HS-5 (cell line): Measurements from ENCODE around the gene GLRX3.

Experiments
- DNase-seq: peaks from one replicate; pipeline ENCODE4 v3.0.0-alpha.2; 2012; ENCODE audit warnings: low read depth

Gene GLRX3

GRCh38 chr10:130137659-130138478 is 1.7 kb downstream of the GLRX3 start:
- no peak for DNase-seq

- DNase-seq = no peak
These were observed 2.3 kb downstream of the GLRX3 start for GRCh38 chr10:130138479-130138866.

DNA sequence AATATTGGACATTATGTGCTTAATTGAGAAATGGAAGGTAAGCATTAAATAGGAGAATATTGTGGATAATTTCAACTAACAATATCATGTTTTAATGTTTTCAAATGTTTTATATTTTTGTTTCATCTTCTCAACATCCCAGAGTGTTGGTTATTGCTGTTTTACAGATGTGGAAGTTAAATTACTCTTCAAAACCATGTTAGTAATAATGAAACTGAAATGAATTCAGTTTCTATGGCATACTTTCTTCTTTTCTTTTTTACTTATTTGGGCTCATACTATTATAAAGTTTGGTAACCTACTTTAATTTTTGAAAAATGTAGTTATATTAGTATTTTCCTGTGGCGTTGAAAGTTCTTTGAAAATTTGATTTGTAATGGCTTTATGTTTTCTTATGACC is 4.2 kb downstream of the GLRX3 start:
- DNase-seq = no peak

GRCh38 chr10:130141038-130141437 is 4.8 kb downstream of the GLRX3 start:
- no peak for DNase-seq

DNA sequence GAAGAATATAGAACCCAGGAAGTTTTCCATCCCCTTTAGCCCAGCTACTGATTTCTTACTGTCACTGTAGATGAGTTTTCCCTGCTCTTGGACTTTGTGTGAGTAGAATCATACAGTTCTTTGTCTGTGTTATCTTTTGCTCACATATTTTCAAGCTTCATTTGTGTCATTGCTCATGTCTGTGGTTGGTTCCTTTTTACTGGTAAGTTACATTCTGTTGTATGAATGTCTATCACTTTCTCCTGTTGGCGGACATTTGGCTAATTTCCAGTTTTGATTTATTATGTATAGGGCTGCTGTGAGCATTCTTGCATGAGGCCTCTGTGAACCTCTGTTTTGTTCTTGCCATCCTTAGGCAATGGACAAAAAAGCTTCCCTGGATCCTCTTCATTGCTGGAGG is 5.3 kb downstream of the GLRX3 start:
- no peak for DNase-seq

DNA sequence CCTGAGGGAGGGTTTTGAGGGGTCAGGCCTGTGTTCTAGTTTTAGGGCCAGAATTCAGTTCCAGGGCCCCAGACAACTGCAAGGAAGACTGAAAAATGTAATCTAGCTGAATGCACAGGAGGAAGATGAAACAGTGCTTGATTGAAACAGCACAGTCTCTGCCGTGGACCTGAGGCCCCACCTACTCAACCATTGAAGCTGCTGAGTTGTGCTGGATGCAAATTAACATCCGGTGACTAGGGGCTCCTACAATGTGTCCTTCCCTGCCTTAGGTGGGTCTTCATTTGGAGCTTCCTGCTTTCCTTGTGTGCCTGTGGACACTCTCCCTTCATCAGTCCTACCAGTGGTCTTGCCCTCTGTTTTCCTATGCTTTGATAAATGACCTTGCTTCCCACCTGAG is 5.7 kb downstream of the GLRX3 start:
- DNase-seq = no peak

- no peak for DNase-seq
These were observed 9.9 kb downstream of the GLRX3 start for GRCh38 chr10:130146042-130146441.

GRCh38 chr10:130159192-130159794 is 23.1 kb downstream of the GLRX3 start:
- DNase-seq = no peak

GRCh38 chr10:130160775-130161174 is 24.6 kb downstream of the GLRX3 start:
- DNase-seq = no peak

- no peak for DNase-seq
These were observed 25.1 kb downstream of the GLRX3 start for GRCh38 chr10:130161331-130161730.

DNA sequence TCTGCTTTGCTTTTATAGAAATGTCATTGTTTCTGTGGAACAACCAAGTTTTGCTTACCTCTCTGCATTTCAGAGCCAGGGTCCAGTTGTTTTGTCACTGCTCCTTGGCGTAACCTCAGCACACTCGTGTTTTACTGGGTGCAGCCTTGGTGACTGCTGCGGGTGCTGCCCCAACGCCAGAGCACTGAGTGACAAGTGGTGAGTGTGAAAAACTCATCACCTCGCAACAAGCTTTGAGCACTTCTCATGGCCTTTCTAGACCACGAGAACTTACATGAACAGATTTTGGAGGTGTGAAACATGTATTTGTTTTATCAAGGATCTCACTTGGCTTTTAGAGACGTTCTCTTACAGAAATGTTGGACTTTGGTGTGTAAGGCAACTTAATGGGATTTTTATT is 31.0 kb downstream of the GLRX3 start:
- DNase-seq = no peak

GRCh38 chr10:130167707-130168106 is 31.5 kb downstream of the GLRX3 start:
- DNase-seq = no peak

- no peak for DNase-seq
These were observed 33.1 kb downstream of the GLRX3 start for GRCh38 chr10:130169136-130169859.

DNA sequence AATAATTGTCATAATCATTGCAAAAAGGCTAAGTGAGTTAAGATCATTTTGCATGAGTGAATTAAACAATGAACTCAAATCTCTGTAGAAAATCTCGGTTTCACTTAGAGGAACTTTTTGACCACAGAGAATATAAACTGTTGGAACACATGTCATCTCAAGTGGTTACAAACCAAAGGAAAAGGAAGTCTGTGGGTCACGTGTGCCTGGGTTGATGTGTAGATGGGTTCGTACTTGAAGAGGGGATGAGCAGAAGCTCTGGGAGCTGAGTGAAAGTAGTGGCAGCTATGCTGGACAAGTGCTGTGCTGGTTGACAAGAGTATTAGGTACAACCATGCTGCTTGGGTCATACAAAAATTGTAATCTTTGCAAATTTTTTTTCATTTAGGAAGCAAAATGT is 35.0 kb downstream of the GLRX3 start:
- DNase-seq = no peak

DNA sequence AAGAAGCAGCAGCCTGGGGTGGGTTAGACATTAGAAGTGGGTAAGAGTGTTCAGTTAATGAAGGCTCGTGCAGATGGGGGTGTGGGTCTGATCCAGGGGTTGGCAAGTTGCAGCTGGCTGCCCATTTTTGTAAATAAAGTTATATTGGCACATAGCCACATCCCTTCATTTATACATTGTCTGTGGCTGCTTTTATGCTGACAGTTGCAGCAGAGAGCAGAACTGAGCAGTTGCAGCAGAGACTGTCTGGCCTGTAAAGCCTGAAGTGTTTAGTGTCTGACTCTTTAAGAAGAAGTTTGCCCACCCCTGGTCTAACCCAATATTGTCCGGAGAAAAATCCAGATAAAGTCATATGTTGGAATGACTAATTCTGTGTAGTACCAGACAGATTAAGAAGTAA is 38.1 kb downstream of the GLRX3 start:
- no peak for DNase-seq

DNA sequence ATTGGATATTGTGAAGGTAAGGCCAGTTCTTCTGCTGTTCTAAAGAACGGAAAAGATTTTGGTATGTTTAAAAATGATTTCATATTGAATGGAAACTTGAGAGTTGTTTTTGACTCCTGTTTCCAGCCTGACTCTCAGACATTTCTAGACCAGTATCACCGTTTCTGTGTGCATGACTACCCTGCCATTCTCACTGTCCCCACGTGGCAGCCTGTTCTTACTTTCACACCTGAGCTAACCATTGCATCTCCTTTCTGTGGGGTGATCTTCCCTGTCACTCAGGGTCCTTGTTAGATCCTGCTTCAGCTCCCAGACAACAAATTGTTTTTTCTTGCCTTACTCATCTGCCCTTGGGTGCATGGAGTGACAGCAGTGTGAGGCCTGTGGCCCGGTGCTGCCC is 38.9 kb downstream of the GLRX3 start:
- DNase-seq = no peak

DNA sequence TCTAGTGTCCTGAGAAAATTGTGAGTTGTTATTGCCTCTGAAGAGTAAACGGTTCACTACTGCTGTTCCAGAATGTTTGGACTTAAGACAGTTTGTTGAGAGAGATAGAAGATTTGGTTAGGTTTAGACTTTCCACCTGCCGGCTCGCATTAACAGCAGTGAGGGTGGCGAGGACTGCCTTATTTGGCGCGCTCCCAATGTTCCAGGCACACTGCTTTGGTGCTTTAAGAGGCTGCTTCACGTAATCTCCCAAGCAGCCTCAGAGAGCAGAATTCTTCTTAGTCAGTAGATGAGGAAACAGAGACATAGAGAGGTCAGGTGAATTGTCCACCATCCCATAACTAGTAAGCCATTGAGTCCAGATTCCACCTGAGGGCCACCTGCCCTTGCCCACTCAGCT is 41.1 kb downstream of the GLRX3 start:
- DNase-seq = no peak

- peak; percentile 5 for DNase-seq
These were observed 43.4 kb downstream of the GLRX3 start for GRCh38 chr10:130179640-130180039.

DNA sequence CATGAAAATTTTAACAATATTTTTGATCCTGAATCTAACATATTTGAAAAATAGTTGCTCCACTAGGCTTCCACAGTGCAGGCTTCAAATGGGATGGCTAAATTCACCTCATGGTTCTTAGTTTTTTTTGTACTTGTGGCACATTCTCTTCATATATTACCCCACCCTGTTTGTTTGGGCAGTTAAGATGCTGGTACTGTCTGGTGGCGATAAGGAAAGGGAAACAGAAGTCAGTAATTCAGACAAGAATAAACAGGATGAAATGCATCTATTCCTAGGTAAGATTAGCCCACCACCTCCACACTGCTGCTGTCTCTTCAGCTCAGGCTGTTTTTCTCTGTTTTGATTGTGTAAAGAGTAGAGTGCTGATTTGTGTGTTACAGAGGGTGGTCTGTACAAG is 44.2 kb downstream of the GLRX3 start:
- DNase-seq = no peak

- DNase-seq = no peak
These were observed 45.7 kb downstream of the GLRX3 start for GRCh38 chr10:130181858-130182257.

DNA sequence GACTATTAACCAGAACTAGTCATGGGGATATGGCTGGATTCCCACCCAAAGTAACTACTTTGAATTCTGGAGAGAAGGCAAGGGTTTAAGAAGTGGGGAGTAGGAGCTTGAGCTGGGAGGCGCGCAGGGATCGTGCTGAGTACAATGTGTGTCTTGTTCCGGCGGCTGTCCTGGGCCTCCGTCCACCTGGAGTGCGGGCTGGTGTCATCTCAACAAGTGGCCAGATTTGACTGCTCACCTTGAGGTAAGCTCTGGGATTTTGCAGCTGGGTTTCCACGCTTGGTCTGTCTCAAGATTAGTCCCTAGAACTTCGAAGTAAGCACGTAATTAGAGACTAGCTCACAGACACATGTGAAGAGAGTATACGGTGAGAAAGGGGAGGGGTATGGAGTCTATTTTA is 49.4 kb downstream of the GLRX3 start:
- no peak for DNase-seq

DNA sequence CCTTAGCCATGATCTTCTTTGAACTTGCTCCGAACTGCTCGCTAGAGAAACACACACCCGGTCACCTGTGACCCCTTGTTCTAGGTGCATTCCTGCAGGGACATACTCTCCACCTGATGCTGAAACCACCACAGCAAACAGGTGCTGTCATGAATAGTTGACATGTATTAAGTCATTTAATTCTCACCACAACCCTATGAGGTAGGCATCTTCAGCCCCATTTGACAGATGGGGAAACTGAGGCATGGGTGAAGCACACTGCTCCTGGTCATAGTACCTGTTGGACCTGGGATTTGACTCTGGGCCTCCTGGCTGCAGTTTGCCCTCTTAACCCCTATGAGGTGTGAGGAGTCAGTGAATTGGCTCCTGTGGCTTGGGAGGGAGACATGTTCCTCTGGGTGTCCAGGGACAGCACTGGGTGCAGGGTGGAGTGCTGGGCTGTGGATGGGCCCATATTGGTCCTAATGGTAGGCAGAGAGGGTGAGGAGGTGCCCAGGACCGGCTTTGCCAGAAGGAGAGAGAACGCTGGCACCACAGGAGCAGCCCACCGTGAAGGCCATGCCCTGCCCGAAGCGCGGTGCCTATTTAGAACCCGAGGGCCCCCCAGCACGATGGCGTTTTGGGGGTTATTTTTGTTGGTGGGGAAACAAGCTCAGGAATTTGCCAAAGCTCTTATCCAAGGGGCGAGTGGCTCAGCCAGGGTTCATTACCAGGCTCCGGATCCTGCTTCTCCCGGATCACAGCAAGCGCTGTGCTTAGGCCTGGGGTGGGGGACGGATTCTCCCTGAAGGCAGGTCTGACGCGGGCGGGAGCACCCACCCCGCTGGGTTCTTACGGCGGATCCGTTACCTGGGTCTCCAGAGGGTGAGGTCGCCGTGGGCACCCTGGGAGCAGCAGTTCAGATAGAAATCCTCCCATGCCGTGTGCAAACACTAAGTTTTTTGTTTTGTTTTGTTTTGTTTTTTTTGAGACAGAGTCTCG is 52.3 kb downstream of the GLRX3 start:
- no peak for DNase-seq
